Ovary (tissue), 3 donors: ENCODE results near the gene HOMER2.

Source experiments
- CTCF ChIP-seq, 3 donors: fragments of 450-650 bp in 2 of 3; fragments of 200-600 bp in 1 of 3; IDR thresholded peaks; one replicate each; pipeline versions ENCODE4 v1.5.1 to v1.8.0; 2016 to 2022; ENCODE audit warnings: antibody characterized with exemption in 3 of 3, mild to moderate bottlenecking in 1 of 3
- EP300 ChIP-seq: sonication (generic); formaldehyde crosslinking; IDR thresholded peaks from one replicate; pipeline ENCODE4 v1.6.1; 2017; ENCODE audit warnings: antibody characterized with exemption
- POLR2A ChIP-seq: fragments of 450-650 bp; IDR thresholded peaks from one replicate; pipeline ENCODE4 v1.6.1; 2017; ENCODE audit warnings: antibody characterized with exemption, mild to moderate bottlenecking, moderate library complexity
- donor health status: DM: no; HTN: no; CAD: no.

GRCh38 chr15:82917249-82917648 is 35.3 kb downstream of the HOMER2 start:
- TF ChIP-seq POLR2A (no peak), CTCF (IDR thresholded peaks at IDR 0.05) (no peak), EP300 (no peak)
